Kidney capillary endothelial cell (primary cell): ENCODE results near the gene CDH22.

Source experiments
- DNase-seq: peaks from one replicate; pipeline ENCODE4 v3.0.0-alpha.2; 2018; ENCODE audit warnings: low spot score

Gene CDH22

GRCh38 chr20:46323557-46323956 lies 15.3 kb upstream of the CDH22 start:
- DNase-seq: no peak

GRCh38 chr20:46322641-46323040 lies 14.3 kb upstream of the CDH22 start:
- no peak for DNase-seq

- DNase-seq: no peak
Observed at GRCh38 chr20:46317685-46318177, 9.4 kb upstream of the CDH22 start.

GRCh38 chr20:46316984-46317684 lies 8.8 kb upstream of the CDH22 start:
- no peak for DNase-seq

- no peak for DNase-seq
Observed at GRCh38 chr20:46315311-46315710, 7.0 kb upstream of the CDH22 start.

- no peak for DNase-seq
Observed at GRCh38 chr20:46312945-46313861, 4.9 kb upstream of the CDH22 start.

- no peak for DNase-seq
Observed at GRCh38 chr20:46312075-46312944, 4.0 kb upstream of the CDH22 start.

- no peak for DNase-seq
Observed at GRCh38 chr20:46311719-46312074, 3.4 kb upstream of the CDH22 start.

- no peak for DNase-seq
Observed at GRCh38 chr20:46311039-46311650, 2.8 kb upstream of the CDH22 start.

- DNase-seq: no peak
Observed at GRCh38 chr20:46309945-46310344, 1.6 kb upstream of the CDH22 start.

GRCh38 chr20:46307999-46308257 lies 370 bp downstream of the CDH22 start:
- DNase-seq: no peak

GRCh38 chr20:46307139-46307998 lies 929 bp downstream of the CDH22 start:
- peak; percentile 19 for DNase-seq

GRCh38 chr20:46306743-46307138 lies 1.6 kb downstream of the CDH22 start:
- DNase-seq: no peak

GRCh38 chr20:46305973-46306360 lies 2.3 kb downstream of the CDH22 start:
- no peak for DNase-seq

GRCh38 chr20:46305331-46305972 lies 2.8 kb downstream of the CDH22 start:
- no peak for DNase-seq

- no peak for DNase-seq
Observed at GRCh38 chr20:46304852-46305251, 3.4 kb downstream of the CDH22 start.

- DNase-seq: no peak
Observed at GRCh38 chr20:46304361-46304760, 3.9 kb downstream of the CDH22 start.

- DNase-seq: no peak
Observed at GRCh38 chr20:46303176-46303956, 4.9 kb downstream of the CDH22 start.

- no peak for DNase-seq
Observed at GRCh38 chr20:46302106-46302505, 6.2 kb downstream of the CDH22 start.

- DNase-seq: no peak
Observed at GRCh38 chr20:46300281-46300680, 8.0 kb downstream of the CDH22 start.
